ENCODE results near the gene TACSTD2.
"Not testable (repeated sequence)": the region's sequence is repeated elsewhere in the genome, so short reads cannot be mapped to it uniquely, and the experiment has no call there.

Gene TACSTD2

DNA sequence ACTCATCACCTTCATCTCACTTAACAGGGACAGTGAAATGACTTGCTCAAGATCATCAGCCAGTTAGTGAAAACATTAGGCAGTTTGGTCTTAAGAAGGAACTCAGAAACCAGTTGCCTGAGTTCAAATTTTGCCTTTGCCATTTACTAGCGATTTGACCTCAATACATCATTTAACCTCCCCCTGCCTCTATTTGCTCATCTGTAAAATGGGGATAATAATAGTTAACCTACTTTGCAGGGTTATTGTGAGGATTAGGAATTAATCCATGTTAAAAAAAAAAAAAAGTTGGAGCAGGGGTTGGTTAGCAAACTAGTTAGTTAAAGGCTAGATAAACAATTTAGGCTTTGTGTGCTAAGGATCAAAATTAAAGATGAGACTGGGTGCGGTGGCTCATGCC lies 10.6 kb upstream of the TACSTD2 start:
- DNase-seq (ENCODE audit: low read depth, low spot score) = no peak

- DNase-seq (ENCODE audit: low read depth, low spot score) = no peak
Measured at GRCh38 chr1:58586271-58586670, 9.2 kb upstream of the TACSTD2 start.

GRCh38 chr1:58585581-58586151 lies 8.6 kb upstream of the TACSTD2 start:
- DNase-seq (ENCODE audit: low read depth, low spot score) = no peak

DNA sequence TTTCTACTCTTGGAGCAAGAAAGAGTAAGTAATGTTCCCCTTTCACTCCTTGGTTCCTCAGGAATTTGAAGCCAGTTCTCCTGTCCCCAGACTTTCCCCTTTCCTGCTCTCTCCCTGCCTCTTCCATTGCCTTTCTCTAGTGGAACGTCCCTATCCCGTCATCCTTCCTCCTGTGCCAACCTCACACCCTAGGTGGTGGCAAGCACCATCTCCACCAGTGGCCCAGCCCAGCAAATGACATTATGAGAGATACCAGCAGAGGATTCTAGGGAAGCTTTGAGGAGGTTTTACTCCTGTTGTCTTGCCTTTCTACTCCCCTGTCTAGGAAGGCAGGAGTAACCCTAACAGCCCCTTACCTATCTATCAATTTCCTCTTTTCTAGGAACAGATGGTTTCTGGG lies 8.1 kb upstream of the TACSTD2 start:
- DNase-seq (ENCODE audit: low read depth, low spot score) = no peak

- DNase-seq (ENCODE audit: low read depth, low spot score) = peak; percentile 95
Measured at GRCh38 chr1:58584082-58584895, 7.2 kb upstream of the TACSTD2 start.

DNA sequence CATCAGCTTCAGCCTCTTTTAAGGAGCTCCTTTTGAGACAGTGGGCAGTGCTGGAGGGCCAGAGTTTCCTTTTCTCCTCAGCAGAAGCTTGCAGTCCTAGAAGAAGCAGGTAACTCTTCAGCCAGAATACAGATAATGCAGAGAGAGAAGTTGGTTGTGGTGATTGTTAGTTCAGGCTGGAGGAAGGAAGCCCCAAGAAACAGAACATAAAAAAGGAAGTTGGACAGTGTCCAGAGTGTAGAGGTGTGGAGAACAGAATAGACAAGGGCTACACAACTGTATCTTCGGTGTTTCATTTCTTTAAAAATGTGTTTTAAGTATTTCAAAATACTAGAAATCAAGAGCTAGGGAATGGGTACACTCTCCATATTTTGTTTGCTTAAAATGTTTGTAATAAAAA lies 6.4 kb upstream of the TACSTD2 start:
- no peak for DNase-seq (ENCODE audit: low read depth, low spot score)

DNA sequence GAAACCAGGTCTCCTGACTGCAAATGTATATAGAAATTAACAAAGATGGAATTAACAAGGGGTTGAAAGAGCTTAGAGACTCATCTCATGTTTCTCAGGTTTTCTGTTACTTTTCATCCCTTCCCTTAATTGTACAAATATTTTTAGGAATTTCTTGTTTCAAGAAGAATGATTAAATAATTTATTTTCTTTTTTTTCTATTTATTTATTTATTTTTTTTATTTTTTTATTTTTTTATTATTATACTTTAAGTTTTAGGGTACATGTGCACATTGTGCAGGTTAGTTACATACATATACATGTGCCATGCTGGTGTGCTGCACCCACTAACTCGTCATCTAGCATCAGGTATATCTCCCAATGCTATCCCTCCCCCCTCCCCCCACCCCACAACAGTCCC lies 5.1 kb upstream of the TACSTD2 start:
- DNase-seq (ENCODE audit: low read depth, low spot score) = not testable (repeated sequence)

DNA sequence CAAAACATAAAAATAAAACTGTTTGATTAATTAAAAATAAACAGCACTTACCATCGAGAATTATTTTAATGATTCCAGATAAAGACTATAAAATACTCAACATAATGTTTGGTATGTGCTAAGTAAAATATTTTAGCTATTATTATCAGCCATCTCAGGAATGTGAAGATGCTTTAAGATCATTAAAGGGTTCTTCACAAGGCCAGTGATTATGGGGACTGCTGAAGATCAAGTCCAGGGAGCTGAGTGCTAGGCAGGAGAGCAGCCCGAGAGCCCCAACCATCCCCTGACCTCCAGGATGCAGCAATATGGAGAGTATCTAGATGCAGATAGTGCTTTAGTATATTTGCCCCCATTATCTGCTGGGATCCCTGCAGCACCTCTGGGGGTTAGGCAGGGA lies 4.6 kb upstream of the TACSTD2 start:
- DNase-seq (ENCODE audit: low read depth, low spot score) = no peak

DNA sequence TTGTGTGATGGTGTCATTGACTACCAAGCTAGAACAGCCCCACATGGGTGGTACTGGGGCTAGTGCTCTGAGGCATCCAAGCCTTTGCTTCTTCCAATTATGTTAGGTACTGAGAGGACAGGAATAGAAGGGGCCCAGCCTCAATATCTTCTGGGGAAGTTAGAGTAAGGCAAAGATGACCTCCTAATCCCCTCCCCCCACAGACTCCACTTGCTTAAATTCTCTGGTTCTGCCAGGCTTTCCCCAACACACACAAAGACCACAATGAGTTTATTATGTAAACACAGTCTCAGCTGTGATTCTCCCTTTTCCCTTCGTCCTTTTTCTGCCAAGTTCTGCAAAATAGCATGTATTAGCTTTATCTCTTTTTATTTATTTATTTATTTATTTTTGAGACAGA lies 3.1 kb upstream of the TACSTD2 start:
- DNase-seq (ENCODE audit: low read depth, low spot score) = no peak

DNA sequence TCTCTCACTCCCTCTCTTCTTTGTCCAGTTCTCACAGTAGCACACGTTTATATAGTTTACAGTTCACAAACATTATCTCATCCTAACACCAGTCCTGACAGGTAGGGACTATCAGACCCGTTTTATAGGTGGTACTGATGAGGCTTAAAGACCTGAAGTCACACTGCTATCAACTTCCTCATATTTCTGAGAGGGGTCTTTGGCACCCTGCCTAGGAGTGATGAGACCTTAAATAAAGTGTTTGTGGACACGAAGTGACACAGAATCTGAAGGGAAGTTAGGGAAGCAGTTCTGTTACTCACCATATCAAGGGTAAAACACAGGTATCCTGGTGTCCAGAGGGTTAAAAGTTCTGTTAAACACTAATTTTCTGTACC lies 590 bp upstream of the TACSTD2 start:
- DNase-seq (ENCODE audit: low read depth, low spot score) = no peak

GRCh38 chr1:58576325-58576726 lies 726 bp downstream of the TACSTD2 start:
- no peak for DNase-seq (ENCODE audit: low read depth, low spot score)

DNA sequence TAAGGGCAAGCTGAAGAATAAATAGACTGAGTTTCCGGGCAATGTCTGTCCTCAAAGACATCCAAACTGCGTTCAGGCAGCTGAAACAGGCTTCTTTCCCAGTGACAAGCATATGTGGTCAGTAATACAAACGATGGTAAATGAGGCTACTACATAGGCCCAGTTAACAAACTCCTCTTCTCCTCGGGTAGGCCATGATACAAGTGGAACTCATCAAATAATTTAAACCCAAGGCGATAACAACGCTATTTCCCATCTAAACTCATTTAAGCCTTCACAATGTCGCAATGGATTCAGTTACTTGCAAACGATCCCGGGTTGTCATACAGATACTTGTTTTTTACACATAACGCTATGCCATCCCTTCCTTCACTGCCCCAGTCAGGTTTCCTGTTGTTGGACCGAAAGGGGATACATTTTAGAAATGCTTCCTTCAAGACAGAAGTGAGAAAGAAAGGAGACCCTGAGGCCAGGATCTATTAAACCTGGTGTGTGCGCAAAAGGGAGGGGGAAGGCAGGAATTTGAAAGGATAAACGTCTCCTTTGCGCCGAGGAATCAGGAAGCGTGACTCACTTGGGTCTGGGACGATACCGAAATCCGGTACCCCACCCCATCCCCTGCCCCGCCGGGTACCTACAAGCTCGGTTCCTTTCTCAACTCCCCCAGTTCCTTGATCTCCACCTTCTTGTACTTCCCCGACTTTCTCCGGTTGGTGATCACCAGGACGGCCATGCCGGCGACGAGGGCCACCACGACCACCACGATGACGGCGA lies 1.3 kb downstream of the TACSTD2 start:
- DNase-seq (ENCODE audit: low read depth, low spot score) = no peak

GRCh38 chr1:58574816-58575215 lies 2.2 kb downstream of the TACSTD2 start:
- no peak for DNase-seq (ENCODE audit: low read depth, low spot score)

DNA sequence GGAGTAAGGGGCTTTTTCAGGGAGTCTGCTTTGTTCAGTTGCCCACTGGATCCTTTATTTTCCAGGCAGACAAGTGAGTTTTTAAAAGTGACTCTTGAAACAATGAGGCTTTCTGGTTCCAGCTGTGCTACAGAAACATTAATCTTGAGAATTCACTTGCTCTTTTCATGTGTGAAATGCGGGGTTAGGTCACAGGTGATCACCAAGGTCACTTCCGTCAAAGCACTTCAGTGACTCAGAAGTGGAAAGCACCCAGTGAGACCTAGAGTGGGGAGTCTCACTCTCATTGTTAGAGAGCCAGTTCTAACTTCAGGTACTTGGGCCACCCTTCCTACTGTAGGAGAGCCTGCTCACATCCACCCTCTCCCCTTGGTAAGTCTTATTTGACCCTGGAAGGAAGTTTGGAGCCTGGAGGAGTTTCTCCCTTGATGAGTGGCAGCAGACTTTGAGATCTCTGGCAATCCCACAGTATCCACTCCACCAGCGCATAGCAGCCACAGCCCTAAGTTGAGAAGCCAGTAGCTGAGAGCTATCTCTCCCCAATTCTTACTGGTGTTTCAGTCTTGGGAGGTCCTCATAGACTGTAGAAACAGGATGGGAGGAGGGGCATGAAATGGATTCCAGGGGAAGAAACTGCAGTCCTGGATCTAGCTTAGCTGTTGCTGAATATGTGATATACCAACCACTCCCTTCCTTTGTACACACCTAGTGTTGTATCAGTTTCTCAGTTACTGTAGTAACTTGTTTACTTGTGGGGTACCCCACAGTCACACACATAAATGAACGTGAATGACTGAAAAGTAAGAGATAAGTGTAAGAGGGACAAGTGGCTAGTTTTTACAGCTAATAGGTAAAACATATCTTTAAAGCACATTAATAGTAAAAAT lies 3.1 kb downstream of the TACSTD2 start:
- no peak for DNase-seq (ENCODE audit: low read depth, low spot score)

GRCh38 chr1:58573138-58573537 lies 3.9 kb downstream of the TACSTD2 start:
- no peak for DNase-seq (ENCODE audit: low read depth, low spot score)

GRCh38 chr1:58572690-58573089 lies 4.4 kb downstream of the TACSTD2 start:
- DNase-seq (ENCODE audit: low read depth, low spot score) = no peak

GRCh38 chr1:58571616-58572015 lies 5.4 kb downstream of the TACSTD2 start:
- no peak for DNase-seq (ENCODE audit: low read depth, low spot score)

DNA sequence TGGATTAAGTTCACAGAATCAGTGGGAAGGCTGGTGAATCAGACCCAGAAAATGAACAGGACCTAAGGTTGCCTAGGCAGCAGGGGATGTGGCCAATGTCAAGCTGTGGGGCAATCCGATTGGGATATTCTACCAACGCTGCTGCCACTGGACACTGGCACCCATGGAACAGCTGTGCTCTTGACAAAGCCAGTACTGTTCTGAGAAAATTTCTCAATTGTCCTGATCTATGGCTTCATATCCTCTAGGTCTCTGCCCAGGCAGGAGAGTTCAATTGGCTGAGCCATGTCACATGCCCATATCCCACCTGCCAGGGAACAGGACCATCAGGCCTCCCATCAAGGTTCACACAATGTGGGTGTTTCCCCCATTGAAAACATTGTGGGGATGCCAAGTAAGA lies 6.2 kb downstream of the TACSTD2 start:
- peak; percentile 15 for DNase-seq (ENCODE audit: low read depth, low spot score)

DNA sequence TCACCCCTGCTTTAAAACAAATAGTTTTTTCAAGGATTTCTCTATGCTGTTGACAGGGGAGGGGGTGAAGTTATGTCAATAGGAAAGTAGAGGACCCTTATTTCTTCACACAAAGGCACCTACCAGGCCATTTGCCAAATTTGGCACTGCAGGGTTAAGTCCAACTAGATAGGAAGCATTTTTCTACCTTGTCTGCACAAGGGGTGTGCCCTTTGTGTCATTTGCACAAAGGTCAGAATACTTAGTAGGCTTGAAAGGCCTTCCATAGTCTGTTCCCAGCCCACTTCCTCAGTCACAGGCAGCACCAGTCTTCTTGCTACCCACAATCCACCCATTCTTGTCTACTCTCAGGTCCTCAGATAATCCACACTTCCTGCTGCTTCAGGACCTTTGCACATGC lies 7.0 kb downstream of the TACSTD2 start:
- DNase-seq (ENCODE audit: low read depth, low spot score) = no peak

DNA sequence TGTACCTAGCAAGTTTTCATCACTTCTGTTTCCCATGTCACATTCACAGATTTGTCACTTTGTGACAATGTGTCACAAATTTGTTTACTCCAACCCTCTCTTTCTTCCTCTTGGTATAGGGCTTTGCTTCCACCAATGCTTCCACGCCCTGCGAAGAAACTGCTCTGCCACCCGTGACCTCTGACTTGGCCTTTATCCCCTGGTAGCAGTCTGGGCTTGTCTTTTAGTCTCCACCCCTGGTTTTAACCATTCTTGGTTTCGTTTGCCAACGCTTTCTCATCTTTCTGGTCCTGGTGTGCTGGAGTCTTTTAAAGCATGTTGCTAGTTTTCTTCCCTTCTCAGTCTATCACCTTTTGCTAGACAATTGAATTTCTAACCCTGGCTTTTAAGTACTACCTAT lies 8.1 kb downstream of the TACSTD2 start:
- no peak for DNase-seq (ENCODE audit: low read depth, low spot score)

GRCh38 chr1:58568271-58568860 lies 8.7 kb downstream of the TACSTD2 start:
- no peak for DNase-seq (ENCODE audit: low read depth, low spot score)
